Right ventricle myocardium inferior (tissue), 1 donor: ENCODE data around the gene RUNDC1. TPM values are rescaled to one million over a fixed set of nuclear protein-coding genes. Genes with fewer than 3 reads are reported as not detected.
"Not testable (repeated sequence)": the region's sequence is repeated elsewhere in the genome, so short reads cannot be mapped to it uniquely, and the experiment has no call there.

Experiments used
- ATAC-seq: fragments of 200-7000 bp; cut with Tn5 transposase; one replicate; pipeline ENCODE4 v1.9.1; 2020; ENCODE audit warnings: mild to moderate bottlenecking, moderate library complexity
- DNase-seq: peaks from one replicate; pipeline ENCODE4 v3.0.0; 2021; ENCODE audit errors: missing footprints
- intact Hi-C: fragments of 100-400 bp; cut with DNase I; formaldehyde crosslinking; loops from one replicate; pipeline ENCODE4 v1.11.0; 2022
- total RNA-seq: library from RNA; stranded (reverse); fragmentation: NEBNext Ultra II Directional; extraction: Animal tissue kit (Norgen Biotek cat#: 25700); gene quantifications from one replicate; pipeline ENCODE4 v1.2.1, GENCODE V29; 2021
- donor health status: DM: no; HTN: yes; CAD: no; lungs with severe emphysema.

RUNDC1 gene
- total RNA-seq, 1 donor from 2014 or later = 10.4 TPM

DNA sequence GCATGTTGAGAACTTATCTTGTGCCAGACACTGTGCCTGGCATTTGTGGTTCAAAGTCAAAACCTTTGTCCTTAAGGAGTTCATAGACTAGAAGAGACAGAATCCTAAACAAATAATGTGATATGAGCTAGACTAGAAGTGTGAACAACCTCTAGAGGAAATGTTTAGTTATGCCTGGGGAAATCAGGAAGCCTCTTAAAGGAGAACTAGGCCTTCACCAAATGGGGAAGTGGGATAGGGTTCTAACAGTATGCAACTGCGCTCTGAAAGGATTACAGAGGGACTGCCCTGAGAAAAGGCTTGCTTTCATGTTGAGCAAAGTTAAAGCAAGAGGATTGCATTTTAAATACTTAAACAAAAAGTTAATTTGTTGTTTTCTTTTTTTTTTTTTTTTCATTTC is 4.9 kb downstream of the RUNDC1 start:
- intact Hi-C loops = no loop called here
- ATAC-seq (no peak), DNase-seq (no peak)

DNA sequence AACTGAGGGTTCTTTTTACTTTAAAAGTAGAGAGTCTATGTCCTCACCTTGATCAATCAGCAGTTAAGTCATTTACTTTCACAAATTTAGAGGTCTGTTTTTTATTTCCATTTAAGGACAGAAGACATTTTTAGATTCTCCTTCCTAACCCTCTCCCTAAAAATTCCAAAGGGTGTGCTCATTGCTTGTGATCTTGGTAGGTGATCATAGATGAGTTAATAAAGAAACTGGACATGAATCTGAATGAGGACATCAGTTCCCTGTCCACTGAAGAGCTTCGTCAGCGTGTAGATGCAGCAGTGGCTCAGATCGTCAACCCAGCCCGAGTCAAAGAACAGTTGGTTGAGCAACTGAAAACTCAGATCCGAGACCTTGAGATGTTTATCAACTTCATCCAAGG is 8.8 kb downstream of the RUNDC1 start:
- intact Hi-C loops = no loop called here
- ATAC-seq = no peak
- no peak for DNase-seq

DNA sequence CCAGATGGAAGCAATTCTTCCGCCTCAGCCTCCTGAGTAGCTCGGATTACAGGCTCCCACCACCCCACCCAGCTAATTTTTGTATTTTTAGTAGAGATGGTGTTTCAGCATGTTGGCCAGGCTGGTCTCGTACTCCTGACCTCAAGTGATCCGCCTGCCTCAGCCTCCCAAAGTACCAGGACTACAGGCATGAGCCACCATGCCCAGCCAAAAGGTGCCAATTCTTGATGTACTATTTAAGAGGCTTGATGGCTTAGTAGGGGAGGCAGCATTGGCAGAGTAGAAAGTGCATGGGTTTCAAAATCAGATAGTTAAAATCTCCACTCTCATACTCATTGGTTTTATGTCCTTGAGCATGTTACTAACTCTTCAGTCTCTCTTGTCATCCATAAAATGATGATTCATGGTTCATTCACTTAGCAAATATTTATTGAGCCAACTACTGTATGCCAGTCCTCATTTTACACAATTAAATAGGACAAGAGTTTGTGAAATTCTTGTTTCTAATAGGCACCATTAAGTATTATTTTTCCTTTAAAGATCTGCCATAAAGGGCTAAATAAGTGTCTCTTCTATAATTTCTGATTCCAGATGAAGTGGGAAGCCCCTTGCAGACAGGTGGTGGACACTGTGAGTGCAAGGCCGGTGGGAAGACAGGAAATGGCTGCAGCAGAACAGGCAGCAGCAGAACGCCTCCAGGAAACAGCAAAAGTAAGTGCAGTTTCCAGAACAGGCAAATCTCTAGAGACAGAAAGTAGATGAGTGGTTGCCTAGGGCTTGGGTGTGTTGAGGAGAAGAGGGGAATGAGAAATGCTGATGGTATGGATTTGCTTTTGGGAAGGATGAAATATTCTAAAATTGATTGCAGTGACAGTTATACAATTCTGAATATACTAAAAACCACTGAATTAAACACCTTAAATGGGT is 9.6 kb downstream of the RUNDC1 start:
- DNase-seq (no peak), ATAC-seq (no peak)
- intact Hi-C loops = no loop called here

DNA sequence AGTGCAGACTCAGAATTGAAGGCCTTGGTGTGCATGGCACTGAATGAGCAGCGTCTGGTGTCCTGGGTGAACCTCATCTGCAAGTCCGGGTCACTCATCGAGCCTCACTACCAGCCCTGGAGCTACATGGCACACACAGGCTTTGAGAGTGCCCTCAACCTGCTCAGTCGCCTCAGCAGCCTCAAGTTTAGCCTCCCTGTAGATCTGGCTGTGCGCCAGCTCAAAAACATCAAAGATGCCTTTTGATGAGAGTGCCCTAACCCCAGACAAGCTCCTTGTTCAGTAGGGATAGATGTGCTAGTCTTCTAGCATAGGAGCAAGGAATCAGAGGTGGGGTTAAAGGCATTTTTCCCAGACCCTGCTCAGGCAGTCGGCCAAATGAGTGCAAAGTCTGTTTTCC is 11.1 kb downstream of the RUNDC1 start:
- intact Hi-C loops = no loop called here
- ATAC-seq = no peak
- no peak for DNase-seq

DNA sequence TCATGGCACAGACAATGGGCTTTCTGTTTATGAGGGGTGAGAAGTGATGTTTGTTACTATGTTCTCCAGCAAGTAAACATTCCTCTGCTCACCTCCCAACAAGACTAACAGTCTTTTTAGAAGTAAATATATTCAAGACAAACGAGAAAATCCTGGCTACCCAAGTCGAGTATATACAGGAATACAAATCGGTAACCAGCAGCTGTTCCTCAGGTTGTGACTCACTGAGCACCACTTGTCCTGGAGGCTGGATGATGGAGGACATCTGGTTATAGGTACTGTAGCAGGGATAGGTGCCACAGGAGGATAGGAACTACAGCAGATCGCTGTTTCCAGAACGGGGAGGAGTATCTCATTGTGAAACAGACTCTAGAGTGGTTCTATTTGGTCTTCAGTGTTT is 12.5 kb downstream of the RUNDC1 start:
- ATAC-seq (no peak), DNase-seq (no peak)

DNA sequence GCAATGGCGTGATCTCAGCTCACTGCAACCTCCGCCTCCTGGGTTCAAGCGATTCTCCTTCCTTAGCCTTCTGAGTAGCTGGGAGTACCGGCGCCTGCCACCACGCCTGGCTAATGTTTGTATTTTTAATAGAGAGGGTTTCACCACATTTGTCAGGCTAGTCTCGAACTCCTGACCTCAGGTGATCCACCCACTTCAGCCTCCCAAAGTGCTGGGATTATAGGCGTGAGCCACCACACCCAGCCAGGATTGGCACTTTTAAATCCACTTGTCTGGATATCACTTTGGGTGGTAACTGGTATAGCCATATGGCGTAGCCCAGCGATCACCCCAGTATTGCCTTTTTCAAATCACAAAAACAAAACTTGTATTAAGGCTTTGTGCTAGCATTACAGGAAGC is 13.5 kb downstream of the RUNDC1 start:
- DNase-seq, intact Hi-C loops, ATAC-seq: not testable (repeated sequence)

More for the DNA sequence above, 12.5 kb downstream of the RUNDC1 start:
- intact Hi-C loops = no loop called here

DNA sequence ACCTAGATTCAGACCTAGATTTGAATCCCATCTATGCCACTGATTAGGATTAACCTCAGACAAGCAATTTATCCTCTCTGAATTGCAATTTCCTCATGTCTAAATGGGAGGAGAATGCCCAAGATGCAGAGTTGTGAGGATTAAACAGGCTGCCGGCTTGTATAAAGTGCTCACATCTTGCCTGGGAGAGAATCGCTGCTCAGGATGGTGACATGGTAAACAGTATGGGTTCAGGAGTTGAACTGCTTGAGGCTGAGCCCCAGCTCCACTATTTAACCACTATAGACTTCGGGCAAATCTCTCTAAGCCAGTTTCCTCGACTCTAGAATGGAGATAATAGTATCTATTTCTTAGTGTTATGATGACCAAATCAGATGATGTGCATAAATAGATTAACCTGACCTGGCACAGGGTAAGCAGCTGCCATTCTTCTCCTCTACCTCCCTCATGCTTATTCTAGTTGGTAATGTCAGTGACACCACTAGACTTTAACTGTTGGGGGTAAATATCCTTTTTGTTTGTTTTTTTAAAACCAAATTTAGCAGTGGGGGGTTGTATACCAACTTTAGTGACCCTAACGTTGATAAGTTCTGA is 17.1 kb downstream of the RUNDC1 start:
- intact Hi-C loops = loop anchor here (5.0 kb wide), 1 partner anchor 155 kb away; the partner anchor contains the start of gene AOC2
- DNase-seq (no peak), ATAC-seq (no peak)

DNA sequence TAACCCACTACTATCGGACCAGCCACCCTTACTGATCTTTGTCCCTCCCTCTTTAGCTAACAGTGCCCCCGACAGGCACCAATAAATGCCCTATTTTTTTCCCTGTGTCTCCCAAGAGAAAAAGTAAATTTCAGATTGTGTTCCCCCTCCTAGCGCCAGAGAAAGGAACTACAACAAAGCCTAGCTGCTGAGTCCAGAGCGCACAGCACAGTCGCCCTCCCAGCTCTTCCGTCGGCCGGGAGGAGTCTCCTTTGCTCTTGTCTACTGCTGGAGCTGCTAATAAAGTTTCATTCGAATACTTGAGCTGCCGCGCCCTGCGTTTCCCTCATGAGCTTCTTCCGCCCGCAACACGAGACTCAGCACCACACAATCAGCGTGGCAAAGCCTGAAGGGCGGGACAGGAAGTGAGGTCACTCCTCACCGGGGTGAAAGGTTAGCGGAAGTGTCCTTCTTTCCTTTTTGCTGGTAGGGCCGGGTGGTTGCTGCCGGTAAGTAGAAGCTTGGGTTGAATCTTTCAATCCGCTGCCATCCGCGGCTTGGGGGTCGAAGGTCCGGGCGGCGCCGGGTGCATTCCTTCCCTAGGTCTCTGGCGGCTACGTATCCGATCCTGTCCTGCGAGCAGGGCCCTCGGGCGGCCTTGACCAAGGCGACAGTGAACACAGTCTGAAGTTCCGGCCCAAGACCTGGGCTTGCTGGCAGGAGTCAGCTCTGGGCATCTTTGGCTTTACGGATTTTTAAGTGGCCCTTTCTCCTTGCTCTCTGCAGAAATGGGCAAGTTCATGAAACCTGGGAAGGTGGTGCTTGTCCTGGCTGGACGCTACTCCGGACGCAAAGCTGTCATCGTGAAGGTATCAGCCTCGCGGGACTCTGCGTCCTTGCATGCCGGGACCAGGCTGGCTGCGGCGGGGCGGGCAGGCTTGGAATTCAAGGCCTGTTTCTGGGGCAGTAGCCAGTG is 17.9 kb downstream of the RUNDC1 start, which contains the start of gene RPL27:
Gene RPL27, plus strand, starts transcription at position 436 of the 955 bp plus-strand sequence. Its CDS starts 332 bp downstream, at position 768.
- intact Hi-C loops = loop anchor here (1.0 to 5.0 kb wide), 2 partner anchors 18 to 156 kb away; partner anchors contain the start of genes AOC2, PTGES3L and RUNDC1

DNA sequence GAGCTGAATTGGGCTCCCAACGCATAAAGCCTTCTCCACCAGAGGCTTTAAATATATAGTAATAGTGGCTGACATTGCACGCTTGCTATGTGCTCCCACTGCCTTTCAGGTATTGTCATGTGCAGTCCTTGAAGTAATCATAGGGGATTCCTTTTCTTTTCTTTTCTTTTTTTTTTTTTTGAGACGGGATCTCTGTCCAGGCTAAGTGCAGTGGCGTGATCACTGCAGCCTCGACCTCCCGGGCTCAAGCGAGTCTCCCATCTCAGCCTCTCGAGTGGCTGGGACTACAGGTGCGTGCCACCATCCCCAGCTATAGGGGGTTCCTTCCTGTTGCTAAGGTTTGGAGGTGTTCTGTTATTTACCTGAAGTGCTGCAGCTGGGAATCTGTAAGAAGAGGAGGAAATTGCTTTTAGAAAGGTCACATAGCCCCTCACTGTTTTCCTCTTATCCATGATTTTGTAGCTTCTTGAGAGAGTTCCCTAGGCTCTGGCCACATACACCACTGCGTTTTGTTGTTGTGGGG is 18.7 kb downstream of the RUNDC1 start:
- intact Hi-C loops = loop anchor here (5.0 kb wide), 1 partner anchor 157 kb away; the partner anchor contains the start of gene AOC2
- DNase-seq (no peak), ATAC-seq (no peak)

More for the DNA sequence above, 17.9 kb downstream of the RUNDC1 start, which contains the start of gene RPL27:
- ATAC-seq (peak; percentile 98), DNase-seq (peak; percentile 99)

DNA sequence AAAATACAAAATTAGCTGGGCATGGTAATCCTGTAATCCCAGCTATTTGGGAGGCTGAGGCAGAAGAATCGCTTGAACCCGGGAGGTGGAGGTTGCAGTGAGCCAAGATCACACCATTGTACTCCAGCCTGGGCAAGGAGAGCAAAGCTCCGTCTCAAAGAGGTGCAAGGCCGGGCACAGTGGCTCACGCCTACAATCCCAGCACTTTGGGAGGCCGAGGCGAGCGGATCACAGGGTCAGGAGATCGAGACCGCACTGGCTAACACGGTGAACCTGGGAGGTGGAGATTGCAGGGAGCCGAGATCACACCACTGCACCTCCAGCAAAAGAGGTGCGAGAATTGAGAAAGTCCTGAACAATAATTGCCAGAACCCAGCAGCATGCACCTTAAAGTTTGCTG is 20.5 kb downstream of the RUNDC1 start:
- DNase-seq, intact Hi-C loops, ATAC-seq: not testable (repeated sequence)

DNA sequence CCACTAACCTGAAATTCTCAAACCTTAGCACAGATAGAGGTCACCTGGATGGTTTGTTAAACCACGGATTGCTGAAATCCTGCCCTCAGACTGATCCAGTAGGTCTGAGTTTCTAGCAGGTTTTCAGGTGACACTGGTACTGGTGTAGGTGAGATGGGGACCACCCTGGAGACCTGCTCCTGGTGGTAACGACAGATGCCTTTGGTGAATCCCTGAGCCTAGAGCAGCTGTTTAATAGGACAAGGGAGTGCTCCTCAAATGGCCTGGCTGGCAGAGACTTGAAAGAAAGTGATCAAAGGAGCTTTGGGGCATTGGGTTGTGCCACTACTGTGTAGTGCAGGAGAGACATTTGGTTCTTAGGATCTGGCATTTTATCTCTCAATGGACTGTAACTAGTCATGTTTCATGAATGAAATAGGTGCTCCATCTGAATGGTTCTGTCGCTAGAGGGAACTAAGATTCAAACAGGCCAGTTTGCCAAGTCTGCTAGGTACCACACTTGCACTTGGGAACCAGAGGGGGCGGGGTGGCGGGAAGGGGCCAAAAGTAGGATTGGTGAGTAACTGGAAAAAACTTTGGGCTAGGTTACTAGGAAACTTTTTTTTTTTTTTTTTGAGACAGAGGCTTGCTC is 23.3 kb downstream of the RUNDC1 start:
- intact Hi-C loops = no loop called here
- ATAC-seq = no peak
- no peak for DNase-seq

DNA sequence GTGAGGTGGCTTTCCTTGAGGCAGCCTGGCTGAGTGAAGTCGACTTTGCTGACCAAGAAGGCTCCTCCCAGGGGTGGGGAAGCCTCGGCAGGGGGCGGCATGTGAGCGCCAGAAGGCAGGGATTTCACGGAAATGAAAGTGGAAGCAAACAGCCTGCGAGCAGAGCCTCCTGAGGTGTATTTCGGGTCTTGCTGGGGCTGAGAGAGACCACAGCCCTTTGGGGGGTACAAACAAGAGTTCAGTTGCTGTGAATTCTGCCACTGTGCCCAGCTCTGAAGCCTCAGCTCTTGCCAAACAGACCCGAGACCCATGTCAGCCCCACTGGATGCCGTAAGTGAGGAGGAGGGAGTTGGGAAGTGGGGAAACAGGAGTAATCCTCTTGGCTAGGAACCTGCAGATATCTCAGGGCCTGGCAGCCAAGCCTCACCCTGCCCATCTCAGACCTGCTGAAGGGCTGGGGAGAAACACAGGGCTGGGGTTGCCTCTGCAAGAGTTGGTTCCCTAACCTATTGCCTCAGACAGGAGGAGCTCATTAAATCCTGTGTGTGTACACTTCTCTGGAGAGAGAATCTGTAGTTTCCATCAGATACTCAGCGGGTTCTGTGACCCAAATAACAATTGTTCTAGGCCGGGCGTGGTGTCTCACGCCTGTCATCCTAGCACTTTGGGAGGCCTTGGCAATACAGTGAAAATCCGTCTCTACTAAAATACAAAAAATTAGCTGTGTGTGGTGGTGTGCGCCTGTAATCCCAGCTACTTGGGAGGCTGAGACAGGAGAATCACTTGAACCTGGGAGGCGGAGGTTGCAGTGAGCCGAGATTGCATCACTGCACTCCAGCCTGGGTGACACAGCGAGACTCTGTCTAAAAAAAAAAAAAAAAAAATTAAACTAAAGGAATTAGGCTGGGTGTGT is 26.5 kb downstream of the RUNDC1 start, which contains the start of gene IFI35:
Gene IFI35, plus strand, starts transcription at position 146 of the 913 bp plus-strand sequence. Its CDS starts 164 bp downstream, at position 310.
- ATAC-seq = peak; percentile 92
- intact Hi-C loops = no loop called here
- DNase-seq = peak; percentile 92

DNA sequence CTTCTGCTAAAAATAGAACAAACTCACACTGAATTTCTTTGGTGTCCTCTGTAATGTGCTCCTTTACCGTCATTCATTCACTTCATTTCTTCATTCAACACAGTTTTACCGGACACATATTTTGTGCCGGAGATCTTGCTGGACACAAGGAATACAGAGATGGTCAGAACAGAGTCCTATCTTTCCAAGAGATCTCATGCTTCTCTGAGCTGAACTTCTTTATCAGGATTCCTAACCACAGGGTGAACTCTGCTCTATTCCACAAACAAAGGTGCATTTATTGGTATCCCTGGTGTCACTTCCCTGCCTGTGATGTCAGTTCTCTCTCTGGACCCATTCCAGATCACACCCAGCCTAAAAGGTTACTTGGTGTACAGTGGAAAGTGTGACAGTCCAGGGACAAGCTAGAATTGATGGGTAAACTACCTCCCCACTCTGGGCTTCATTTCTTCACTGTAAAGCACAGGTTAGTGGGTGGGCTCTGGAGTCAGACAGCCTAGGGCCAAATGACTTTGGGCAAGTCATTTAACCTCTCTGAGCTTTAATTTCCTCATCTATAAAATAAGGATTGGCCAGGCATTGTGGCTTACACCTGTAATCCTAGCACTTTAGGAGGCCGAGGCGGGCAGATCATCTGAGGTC is 30.4 kb downstream of the RUNDC1 start:
- ATAC-seq (no peak), DNase-seq (no peak)
- intact Hi-C loops = no loop called here

DNA sequence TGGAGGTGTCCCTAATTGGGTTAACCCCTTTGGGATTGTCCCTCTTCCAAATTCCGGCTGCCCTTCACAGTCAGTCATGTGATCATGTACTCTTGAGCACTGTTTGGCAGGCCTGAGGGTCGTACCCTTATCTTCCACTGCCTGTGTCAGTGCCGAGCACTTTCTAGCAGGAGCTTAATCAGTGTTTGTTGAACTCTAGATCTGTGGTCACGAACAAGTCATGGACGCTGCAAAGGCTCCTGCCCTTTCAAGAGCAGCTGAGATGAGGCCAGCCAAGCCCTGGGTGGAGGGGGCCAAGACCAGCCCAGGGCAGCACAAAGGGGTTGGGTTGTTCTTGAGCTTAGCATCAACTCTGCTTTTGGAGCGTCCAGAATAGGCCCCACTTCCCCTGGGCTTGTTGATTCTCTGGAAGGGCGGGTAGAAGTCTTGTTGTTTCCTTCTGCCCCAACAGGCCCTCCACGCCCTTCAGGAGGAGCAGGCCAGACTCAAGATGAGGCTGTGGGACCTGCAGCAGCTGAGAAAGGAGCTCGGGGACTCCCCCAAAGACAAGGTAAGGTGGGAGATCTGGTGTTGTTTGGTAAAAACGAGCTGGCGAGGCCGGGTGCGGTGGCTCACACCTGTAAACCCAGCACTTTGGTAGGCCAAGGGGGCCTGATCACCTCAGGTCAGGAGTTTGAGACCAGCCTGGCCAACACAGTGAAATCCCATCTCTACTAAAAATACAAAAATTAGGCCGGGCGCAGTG is 31.5 kb downstream of the RUNDC1 start:
- DNase-seq (no peak), ATAC-seq (peak; percentile 41)
- intact Hi-C loops = no loop called here

DNA sequence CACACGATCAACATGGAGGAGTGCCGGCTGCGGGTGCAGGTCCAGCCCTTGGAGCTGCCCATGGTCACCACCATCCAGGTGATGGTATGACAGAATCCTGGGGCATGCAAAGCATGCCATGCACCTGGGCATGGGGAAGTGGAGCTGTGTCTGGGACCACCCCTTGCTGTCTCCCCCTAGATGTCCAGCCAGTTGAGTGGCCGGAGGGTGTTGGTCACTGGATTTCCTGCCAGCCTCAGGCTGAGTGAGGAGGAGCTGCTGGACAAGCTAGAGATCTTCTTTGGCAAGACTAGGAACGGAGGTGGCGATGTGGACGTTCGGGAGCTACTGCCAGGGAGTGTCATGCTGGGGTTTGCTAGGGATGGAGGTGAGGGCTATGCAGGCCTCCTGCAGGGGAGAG is 32.9 kb downstream of the RUNDC1 start:
- no peak for ATAC-seq
- intact Hi-C loops = no loop called here

More for the DNA sequence above, 32.9 kb downstream of the RUNDC1 start:
- DNase-seq = no peak
